ENCODE results near the gene WDR77. TPM values are rescaled to one million over a fixed set of nuclear protein-coding genes. Genes with fewer than 3 reads are reported as not detected.

WDR77 gene
- total and polyA plus RNA-seq, 2 of the 13 experiments (the other 11 are each of a cell fraction or from before 2014, with no cell fraction given): 90.6 to 108 TPM

- no peak for TF ChIP-seq ZNF574 (CRISPR knock-in tag; IDR thresholded peaks at IDR 0.05)
- TF ChIP-seq NFYC (CRISPR knock-in tag; IDR thresholded peaks at IDR 0.05): no peak
- TF ChIP-seq ZSCAN31 (CRISPR knock-in tag; IDR thresholded peaks at IDR 0.05; ENCODE audit: low read depth): no peak
These were observed 6.6 kb upstream of the WDR77 start (continued) for GRCh38 chr1:111455642-111456031.

DNA sequence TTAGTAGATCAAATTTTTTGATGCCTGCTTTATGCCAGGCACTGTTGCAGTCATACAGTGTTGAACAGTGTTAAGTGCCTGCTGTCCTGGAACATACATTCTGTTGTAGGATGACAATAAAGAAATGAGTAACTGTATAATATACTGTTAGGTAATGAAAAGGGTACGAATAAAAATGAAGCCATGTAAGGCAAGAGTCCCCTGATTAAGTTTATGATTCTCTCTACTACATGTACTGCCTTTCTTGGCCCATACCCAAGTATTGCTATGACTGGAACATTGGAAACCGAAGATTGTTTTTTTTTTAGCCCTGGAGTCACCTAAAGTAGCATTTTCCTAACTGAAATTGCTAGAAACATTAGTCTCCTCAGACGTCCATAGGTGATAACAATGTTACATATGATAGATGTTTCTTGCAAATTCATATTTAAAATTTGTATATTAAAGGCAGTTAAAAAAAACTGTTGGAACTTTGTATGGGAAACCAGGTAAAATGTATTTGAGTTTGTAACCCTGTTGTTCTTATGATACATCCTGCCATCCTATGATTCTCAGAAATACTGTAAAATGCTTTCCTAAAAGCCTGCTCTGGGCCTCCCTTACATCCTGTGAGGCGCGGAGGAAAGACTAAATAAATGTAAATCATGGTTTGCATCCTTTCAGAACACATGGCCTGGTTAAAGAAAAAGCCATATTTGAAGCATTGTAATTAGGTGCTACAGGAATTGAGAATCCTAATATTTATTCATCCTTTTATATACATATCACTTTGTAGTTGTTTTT lies 6.0 kb upstream of the WDR77 start:
- intact Hi-C loops (cut with micrococcal nuclease; ENCODE audit: unreplicated experiment): no loop called here
- peaks cover 5 to 58% of the 10 kb centered on the region in 2 experiments for H3K36me3 ChIP-seq (replicated peaks in 1 of 2; ENCODE audit: control insufficient read depth in 1 of 2, insufficient read depth in 2 of 2, low read length in 2 of 2)
- no peak for TF ChIP-seq GFI1 (CRISPR knock-in tag; IDR thresholded peaks at IDR 0.05; ENCODE audit: borderline replicate concordance)
- TF ChIP-seq ZNF101 (CRISPR knock-in tag; IDR thresholded peaks at IDR 0.05; ENCODE audit: borderline replicate concordance, low read depth): no peak
- no peak for TF ChIP-seq RFXANK (CRISPR knock-in tag; IDR thresholded peaks at IDR 0.05)
- no peak for TF ChIP-seq KDM1A (CRISPR knock-in tag; IDR thresholded peaks at IDR 0.05)
- no peak for TF ChIP-seq ZNF850 (CRISPR knock-in tag; conservative IDR thresholded peaks at IDR 0.05)
- no peak for TF ChIP-seq ZNF713 (CRISPR knock-in tag; IDR thresholded peaks at IDR 0.05)
- no peak for TF ChIP-seq ZNF253 (CRISPR knock-in tag; IDR thresholded peaks at IDR 0.05; ENCODE audit: borderline replicate concordance)
- TF ChIP-seq ELF3 (CRISPR knock-in tag; IDR thresholded peaks at IDR 0.05): no peak
- TF ChIP-seq, protein P1, sequence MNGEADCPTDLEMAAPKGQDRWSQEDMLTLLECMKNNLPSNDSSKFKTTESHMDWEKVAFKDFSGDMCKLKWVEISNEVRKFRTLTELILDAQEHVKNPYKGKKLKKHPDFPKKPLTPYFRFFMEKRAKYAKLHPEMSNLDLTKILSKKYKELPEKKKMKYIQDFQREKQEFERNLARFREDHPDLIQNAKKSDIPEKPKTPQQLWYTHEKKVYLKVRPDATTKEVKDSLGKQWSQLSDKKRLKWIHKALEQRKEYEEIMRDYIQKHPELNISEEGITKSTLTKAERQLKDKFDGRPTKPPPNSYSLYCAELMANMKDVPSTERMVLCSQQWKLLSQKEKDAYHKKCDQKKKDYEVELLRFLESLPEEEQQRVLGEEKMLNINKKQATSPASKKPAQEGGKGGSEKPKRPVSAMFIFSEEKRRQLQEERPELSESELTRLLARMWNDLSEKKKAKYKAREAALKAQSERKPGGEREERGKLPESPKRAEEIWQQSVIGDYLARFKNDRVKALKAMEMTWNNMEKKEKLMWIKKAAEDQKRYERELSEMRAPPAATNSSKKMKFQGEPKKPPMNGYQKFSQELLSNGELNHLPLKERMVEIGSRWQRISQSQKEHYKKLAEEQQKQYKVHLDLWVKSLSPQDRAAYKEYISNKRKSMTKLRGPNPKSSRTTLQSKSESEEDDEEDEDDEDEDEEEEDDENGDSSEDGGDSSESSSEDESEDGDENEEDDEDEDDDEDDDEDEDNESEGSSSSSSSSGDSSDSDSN (CRISPR knock-in tag; IDR thresholded peaks at IDR 0.05): no peak
- no peak for TF ChIP-seq ZNF773 (CRISPR knock-in tag; IDR thresholded peaks at IDR 0.05; ENCODE audit: borderline replicate concordance)
- TF ChIP-seq ZNF883 (CRISPR knock-in tag; IDR thresholded peaks at IDR 0.05; ENCODE audit: not compliant biosample characterization): no peak
- TF ChIP-seq ZNF207 (IDR thresholded peaks at IDR 0.05; ENCODE audit: borderline replicate concordance): no peak
- TF ChIP-seq SCMH1 (CRISPR knock-in tag; IDR thresholded peaks at IDR 0.05; ENCODE audit: borderline replicate concordance): no peak
- no peak for TF ChIP-seq MXD1 (CRISPR knock-in tag; IDR thresholded peaks at IDR 0.05)
- no peak for TF ChIP-seq ZNF547 (CRISPR knock-in tag; IDR thresholded peaks at IDR 0.05)
- TF ChIP-seq SMARCE1 (IDR thresholded peaks at IDR 0.05; ENCODE audit: borderline replicate concordance): no peak

More for the DNA sequence above, 6.0 kb upstream of the WDR77 start:
- DNase-seq (ENCODE audit: low spot score) (no peak), FAIRE-seq (no peak), ATAC-seq (no peak)
- Histone ChIP-seq H3K4me3 (replicated peaks in 1 of 3; ENCODE audit: insufficient read depth in 1 of 3, low read depth in 2 of 3, low read length in 3 of 3) (no peak overlapping the region), H3K9me3 (ENCODE audit: low read length) (no peaks in the 10 kb centered on the region), H3K27me3 (ENCODE audit: control insufficient read depth in 1 of 2, insufficient read depth in 2 of 2, low read length in 2 of 2) (no peaks in the 10 kb centered on the region; a peak in 1 of 5 replicates), H4K20me1 (ENCODE audit: insufficient read depth, low read length) (no peaks in the 10 kb centered on the region), H3K9ac (ENCODE audit: insufficient read depth, low read depth, low read length) (no peak overlapping the region), H3K27ac (ENCODE audit: extremely low read length, insufficient read depth, low read length) (no peak overlapping the region), H2AFZ (ENCODE audit: low read length) (no peak overlapping the region), H3K79me2 (ENCODE audit: insufficient read depth, low read length) (peaks cover 23% of the 10 kb centered on the region), H3K4me2 (ENCODE audit: low read depth, low read length) (no peak overlapping the region), H3K4me1 (ENCODE audit: insufficient read depth, low read length) (peaks cover 20% of the 10 kb centered on the region)
- BruUV-seq (replicated peaks): no TSS peak
- WGBS (ENCODE audit: low lambda C conversion rate): 97% methylated on average over 5 of the region's 5 CpGs
- POLR2A ChIA-PET: no interaction called here
- CTCF ChIA-PET (ENCODE audit: low intra/inter-chr PET ratio, low total read pairs): no interaction called here
- in situ Hi-C loops (cut with HindIII; ENCODE audit: extremely low pct_ligation_motif_present, low pct_unique_long_range_greater_than_20kb): no loop called here

Measured in HepG2 (cell line).